Neural progenitor cell (in vitro differentiated cells): ENCODE data around the gene ALAS1. TPM values are rescaled to one million over a fixed set of nuclear protein-coding genes. Genes with fewer than 3 reads are reported as not detected.

ENCODE experiments used
- DNase-seq: peaks from one replicate; pipeline ENCODE4 v3.0.0-alpha.2; 2016; ENCODE audit warnings: low spot score
- H2AFZ ChIP-seq: fragments of 200-600 bp; sonication (generic); replicated peaks from 2 replicates; pipeline ENCODE4 v1.6.1; 2016; ENCODE audit warnings: antibody characterized with exemption
- H3F3A ChIP-seq: fragments of 200-600 bp; sonication (generic); 2 replicates; pipeline ENCODE4 v1.6.1; 2016; ENCODE audit warnings: antibody characterized with exemption, low read depth
- H3K27ac ChIP-seq: fragments of 200-600 bp; sonication (generic); 2 replicates; pipeline ENCODE4 v1.5.1; 2016; ENCODE audit warnings: mild to moderate bottlenecking
- H3K27me3 ChIP-seq: fragments of 200-600 bp; sonication (generic); 2 replicates; pipeline ENCODE4 v1.6.1; 2016; ENCODE audit warnings: mild to moderate bottlenecking, moderate library complexity
- H3K36me3 ChIP-seq: fragments of 200-600 bp; sonication (generic); 2 replicates; pipeline ENCODE4 v1.5.1; 2016
- H3K4me1 ChIP-seq: fragments of 200-600 bp; sonication (generic); 2 replicates; pipeline ENCODE4 v1.6.1; 2016; ENCODE audit warnings: mixed run types
- H3K4me2 ChIP-seq: fragments of 200-600 bp; sonication (generic); 2 replicates; pipeline ENCODE4 v1.6.1; 2016
- H3K4me3 ChIP-seq: fragments of 200-600 bp; sonication (generic); 2 replicates; pipeline ENCODE4 v1.5.1; 2016
- H3K79me2 ChIP-seq: fragments of 200-600 bp; sonication (generic); 2 replicates; pipeline ENCODE4 v1.6.1; 2016; ENCODE audit warnings: low read depth
- H3K9ac ChIP-seq: fragments of 200-600 bp; sonication (generic); 2 replicates; pipeline ENCODE4 v1.6.1; 2016
- H3K9me3 ChIP-seq: fragments of 200-600 bp; sonication (generic); 2 replicates; pipeline ENCODE4 v1.5.1; 2016; ENCODE audit warnings: low read depth
- H4K20me1 ChIP-seq: fragments of 200-600 bp; sonication (generic); 2 replicates; pipeline ENCODE4 v1.6.1; 2016; ENCODE audit warnings: low read depth
- H3K27ac Mint-ChIP-seq: 3 replicates; pipeline ENCODE4 v1.8.0; 2021; ENCODE audit warnings: mixed read lengths
- H3K27me3 Mint-ChIP-seq: 2 replicates; pipeline ENCODE4 v1.8.0; 2022; ENCODE audit warnings: low read depth, mild to moderate bottlenecking, inconsistent platforms, moderate library complexity, mixed read lengths; ENCODE audit not compliant: insufficient read depth
- H3K36me3 Mint-ChIP-seq: 3 replicates; pipeline ENCODE4 v1.8.0; 2021; ENCODE audit warnings: mixed read lengths
- H3K4me1 Mint-ChIP-seq: 3 replicates; pipeline ENCODE4 v1.8.0; 2021; ENCODE audit warnings: mixed read lengths
- H3K4me3 Mint-ChIP-seq: 3 replicates; pipeline ENCODE4 v1.8.0; 2021; ENCODE audit warnings: mild to moderate bottlenecking, moderate library complexity, mixed read lengths
- H3K9me3 Mint-ChIP-seq: 3 replicates; pipeline ENCODE4 v1.8.0; 2020; ENCODE audit warnings: mixed read lengths
- CTCF ChIP-seq: fragments of 200-600 bp; sonication (generic); IDR thresholded peaks from 2 replicates; pipeline ENCODE4 v1.5.1; 2017; ENCODE audit warnings: antibody characterized with exemption, mild to moderate bottlenecking
- EZH2 ChIP-seq: fragments of 200-600 bp; sonication (generic); IDR thresholded peaks from 2 replicates; pipeline ENCODE4 v1.6.1; 2017; ENCODE audit warnings: antibody characterized with exemption, mild to moderate bottlenecking, moderate library complexity
- EZH2phosphoT487 ChIP-seq: fragments of 200-600 bp; sonication (generic); IDR thresholded peaks from 2 replicates; pipeline ENCODE4 v1.6.1; 2017; ENCODE audit warnings: antibody characterized with exemption
- total RNA-seq: library from RNA; depleted of rRNA; stranded (reverse); fragments of >200 nt; gene quantifications from 2 replicates; pipeline ENCODE4 v1.2.3, GENCODE V29; 2015; ENCODE audit warnings: low replicate concordance

The ALAS1 gene
- total RNA-seq, 1 donor from 2014 or later = 35.0 TPM

GRCh38 chr3:52225452-52226228, 27.7 kb downstream of the ALAS1 start, which contains the start of gene TLR9:
TSS of gene TLR9 (minus strand) at chr3:52225645. CDS start at chr3:52225529, 116 bp downstream.
- H3K27ac Mint-ChIP-seq = peak within 1 kb of the TSS; percentile 66
- H3K4me2 ChIP-seq = no peak within 1 kb of the TSS
- TF ChIP-seq CTCF (no peak), EZH2 (no peak), EZH2phosphoT487 (no peak)
- H3K79me2 ChIP-seq = no peaks in the 10 kb centered on the region
- H2AFZ ChIP-seq = no peak within 1 kb of the TSS
- H3K27me3 ChIP-seq = no peaks in the 10 kb centered on the region
- H3K36me3 ChIP-seq = no peaks in the 10 kb centered on the region
- no peaks in the 10 kb centered on the region for H4K20me1 ChIP-seq
- peaks cover 4% of the 10 kb centered on the region for H3K27me3 Mint-ChIP-seq
- H3F3A ChIP-seq = no peaks in the 10 kb centered on the region
- peaks cover 6% of the 10 kb centered on the region for H3K36me3 Mint-ChIP-seq
- peaks cover 2% of the 10 kb centered on the region for H3K4me1 ChIP-seq
- no peak within 1 kb of the TSS for H3K4me3 ChIP-seq
- no peak within 1 kb of the TSS for H3K9ac ChIP-seq
- H3K9me3 Mint-ChIP-seq = no peaks in the 10 kb centered on the region
- no peak within 1 kb of the TSS for H3K4me3 Mint-ChIP-seq
- DNase-seq = no peak
- H3K9me3 ChIP-seq = no peaks in the 10 kb centered on the region
- H3K27ac ChIP-seq = no peak within 1 kb of the TSS
- H3K4me1 Mint-ChIP-seq = no peaks in the 10 kb centered on the region

- H3K4me3 Mint-ChIP-seq = no peak overlapping the region
- peak overlapping the region; percentile 26 for H3K27ac Mint-ChIP-seq
- H3K4me2 ChIP-seq = no peak overlapping the region
- H3K27ac ChIP-seq = no peak overlapping the region
- H3K4me1 Mint-ChIP-seq = no peaks in the 10 kb centered on the region
- H3K36me3 ChIP-seq = no peaks in the 10 kb centered on the region
- H3K4me1 ChIP-seq = no peaks in the 10 kb centered on the region
- no peaks in the 10 kb centered on the region for H3K79me2 ChIP-seq
- H3K27me3 Mint-ChIP-seq = peaks cover 4% of the 10 kb centered on the region
- no peaks in the 10 kb centered on the region for H4K20me1 ChIP-seq
- no peak overlapping the region for H3K9ac ChIP-seq
- H3F3A ChIP-seq = no peaks in the 10 kb centered on the region
- peaks cover 7% of the 10 kb centered on the region for H3K36me3 Mint-ChIP-seq
- H3K9me3 Mint-ChIP-seq = no peaks in the 10 kb centered on the region
- no peaks in the 10 kb centered on the region for H3K27me3 ChIP-seq
- no peaks in the 10 kb centered on the region for H3K9me3 ChIP-seq
- no peak overlapping the region for H3K4me3 ChIP-seq
- TF ChIP-seq CTCF = no peak
- no peak for DNase-seq
- no peak overlapping the region for H2AFZ ChIP-seq
These were observed 28.4 kb downstream of the ALAS1 start for GRCh38 chr3:52226229-52226817.

GRCh38 chr3:52227117-52227516, 29.2 kb downstream of the ALAS1 start:
- H3K27ac Mint-ChIP-seq = no peak overlapping the region
- H3K4me3 Mint-ChIP-seq = no peak overlapping the region
- Histone ChIP-seq H3K4me2 (no peak overlapping the region), H3K27ac (no peak overlapping the region), H3K79me2 (no peaks in the 10 kb centered on the region), H3K36me3 (no peaks in the 10 kb centered on the region), H3K27me3 (no peaks in the 10 kb centered on the region), H2AFZ (no peak overlapping the region), H3K4me3 (no peak overlapping the region), H3K4me1 (no peaks in the 10 kb centered on the region), H3F3A (no peaks in the 10 kb centered on the region), H3K9ac (no peak overlapping the region), H3K9me3 (no peaks in the 10 kb centered on the region), H4K20me1 (no peaks in the 10 kb centered on the region)
- TF ChIP-seq CTCF (no peak), EZH2 (no peak), EZH2phosphoT487 (no peak)
- no peaks in the 10 kb centered on the region for H3K9me3 Mint-ChIP-seq
- H3K27me3 Mint-ChIP-seq = peaks cover 6% of the 10 kb centered on the region
- no peaks in the 10 kb centered on the region for H3K4me1 Mint-ChIP-seq
- peaks cover 7% of the 10 kb centered on the region for H3K36me3 Mint-ChIP-seq
- no peak for DNase-seq
